T-helper 2 cell treated with Interferon-gamma antibody and Interleukin-4, amounts not matched to agents 100 ng/mL and 5 ng/mL, for 36 hours (primary cell): ENCODE measurements around the gene SPATA13. TPM values are rescaled to one million over a fixed set of nuclear protein-coding genes. Genes with fewer than 3 reads are reported as not detected.

ENCODE experiments used
- intact Hi-C: fragments of 100-400 bp; cut with micrococcal nuclease; formaldehyde crosslinking; loops from one replicate; pipeline ENCODE4 v1.15.1; 2023
- total RNA-seq: library from RNA; stranded (reverse); gene quantifications from 2 replicates; pipeline ENCODE4 v1.2.3, GENCODE V29; 2022

SPATA13 gene
- total RNA-seq, 1 donor from 2014 or later: 48.8 TPM

- intact Hi-C loops: loop anchor here (1.0 to 10.0 kb wide), 5 partner anchors 21 to 873 kb away; partner anchors contain the start of genes PARP4 and SPATA13
Observed at GRCh38 chr13:24250376-24251057, 90.0 kb downstream of the SPATA13 start.

GRCh38 chr13:24251525-24251924 is 91.0 kb downstream of the SPATA13 start:
- intact Hi-C loops: loop anchor here (1.0 to 10.0 kb wide), 5 partner anchors 20 to 874 kb away; partner anchors contain the start of genes PARP4 and SPATA13

DNA sequence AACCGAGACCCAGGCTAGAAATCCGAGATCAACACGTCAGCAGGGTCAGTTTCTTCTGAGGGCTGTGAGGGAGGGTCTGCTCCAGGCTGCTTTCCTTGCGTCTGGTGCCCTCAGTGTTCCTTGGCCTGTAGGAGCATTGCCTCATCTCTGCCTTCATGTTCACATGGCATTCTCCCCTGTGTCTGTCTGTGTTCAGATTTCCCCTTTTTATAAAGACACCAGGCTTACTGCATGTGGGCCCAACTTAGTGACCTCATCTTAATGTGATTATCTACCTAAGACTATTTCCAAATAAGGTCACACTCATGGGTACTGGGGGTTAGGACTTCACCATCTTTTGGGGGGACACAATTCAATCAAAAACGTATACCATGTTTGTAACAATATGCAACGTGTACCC is 91.6 kb downstream of the SPATA13 start:
- intact Hi-C loops: loop anchor here (5.0 to 10.0 kb wide), 3 partner anchors 260 to 875 kb away; partner anchors contain the start of gene PARP4

- intact Hi-C loops: loop anchor here (1.0 to 10.0 kb wide), 4 partner anchors 14 to 876 kb away; partner anchors contain the start of gene PARP4
Observed at GRCh38 chr13:24253520-24254145, 93.1 kb downstream of the SPATA13 start.

- intact Hi-C loops: loop anchor here (1.0 to 10.0 kb wide), 4 partner anchors 13 to 877 kb away; partner anchors contain the start of gene PARP4
Observed at GRCh38 chr13:24254146-24254841, 93.8 kb downstream of the SPATA13 start.

DNA sequence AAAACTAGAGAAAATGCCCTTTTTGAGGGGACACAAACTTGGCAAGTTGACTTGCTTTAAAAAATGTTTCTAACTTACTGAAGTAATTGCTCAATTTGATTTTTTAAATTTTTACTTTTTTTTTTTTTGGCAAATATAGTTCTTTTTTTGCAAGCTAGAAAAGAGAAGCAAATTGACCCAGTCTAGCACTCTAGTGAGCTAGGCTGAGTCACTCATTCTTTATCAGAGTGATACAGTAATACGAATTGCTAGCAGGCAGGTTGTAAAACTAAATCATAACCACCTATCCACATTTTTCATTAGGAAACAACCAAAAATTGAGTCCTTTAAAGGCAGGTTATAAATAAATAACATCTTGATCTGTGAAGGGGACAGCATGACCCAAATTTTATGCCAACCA is 97.0 kb downstream of the SPATA13 start:
- intact Hi-C loops: loop anchor here (10.0 kb wide), 1 partner anchor 667 kb away; a partner anchor contains a TSS

DNA sequence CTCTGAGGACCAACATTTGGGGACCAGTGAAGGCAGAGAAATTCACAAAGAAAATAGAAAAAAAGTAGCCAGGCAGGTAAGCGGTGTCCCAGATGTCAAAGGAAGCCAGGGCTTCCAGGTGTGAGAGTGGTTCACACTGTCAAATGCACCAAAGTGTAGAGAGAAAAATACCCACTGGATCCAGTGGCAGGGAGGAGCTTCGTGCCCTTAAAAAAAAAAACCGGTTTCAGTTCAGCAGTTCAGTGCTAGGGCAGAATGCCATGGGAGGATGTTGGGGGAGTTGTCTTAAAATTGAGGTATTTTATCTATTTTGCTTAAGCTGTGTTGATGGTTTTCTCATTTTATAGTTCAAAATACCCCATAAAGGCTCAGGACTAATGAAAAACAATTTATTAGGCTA is 101.0 kb downstream of the SPATA13 start:
- intact Hi-C loops: no loop called here

GRCh38 chr13:24263632-24264031 is 103.1 kb downstream of the SPATA13 start:
- intact Hi-C loops: loop anchor here (1.0 kb wide), 1 partner anchor 8 kb away; no protein-coding TSS in a partner anchor

GRCh38 chr13:24264976-24265375 is 104.5 kb downstream of the SPATA13 start:
- intact Hi-C loops: loop anchor here (5.0 kb wide), 1 partner anchor 103 kb away; the partner anchor contains the start of gene SPATA13

GRCh38 chr13:24265453-24265852 is 104.9 kb downstream of the SPATA13 start:
- intact Hi-C loops: loop anchor here (5.0 kb wide), 1 partner anchor 103 kb away; the partner anchor contains the start of gene SPATA13

DNA sequence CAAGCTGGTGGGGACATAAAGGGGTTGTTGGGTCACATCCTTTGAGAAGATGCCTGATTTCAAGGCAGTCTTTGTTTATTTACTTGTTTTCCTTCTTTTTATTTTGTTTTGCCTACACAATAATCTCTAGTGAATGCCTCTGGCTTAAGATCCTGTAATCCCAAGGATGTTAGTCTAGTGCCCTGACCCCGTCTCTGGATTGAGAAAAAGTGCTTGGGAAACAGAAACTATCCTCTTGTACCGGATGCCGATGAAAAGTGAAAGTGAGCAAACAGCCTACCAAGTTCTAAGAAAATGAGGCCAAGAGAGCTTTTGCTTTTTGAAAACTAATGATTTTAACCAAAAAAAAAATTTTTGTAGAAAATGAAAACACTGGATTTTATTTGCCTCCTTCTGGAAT is 106.8 kb downstream of the SPATA13 start:
- intact Hi-C loops: loop anchor here (1.0 to 5.0 kb wide), 2 partner anchors 13 to 105 kb away; partner anchors contain the start of gene SPATA13

GRCh38 chr13:24267801-24268200 is 107.3 kb downstream of the SPATA13 start:
- intact Hi-C loops: loop anchor here (1.0 to 5.0 kb wide), 2 partner anchors 14 to 106 kb away; partner anchors contain the start of gene SPATA13

DNA sequence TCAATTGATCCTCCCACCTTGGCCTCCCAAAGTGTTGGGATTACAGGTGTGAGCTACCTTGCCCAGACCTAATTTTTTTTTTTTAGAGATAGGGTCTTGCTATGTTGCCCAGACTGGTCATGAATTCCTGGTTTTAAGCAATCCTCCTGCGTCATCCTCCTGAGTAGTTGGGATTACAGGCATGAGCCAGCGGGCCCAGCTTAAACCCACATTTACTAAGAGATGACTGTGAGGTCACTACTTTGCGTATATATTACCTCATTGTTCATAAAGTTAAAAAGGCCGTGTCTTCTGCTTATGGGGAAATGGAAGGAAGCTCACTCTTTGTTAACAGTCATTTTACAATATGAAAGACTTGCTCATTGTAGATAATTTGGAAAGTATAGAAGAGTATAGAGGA is 109.3 kb downstream of the SPATA13 start:
- intact Hi-C loops: loop anchor here (2.0 to 5.0 kb wide), 2 partner anchors 108 to 243 kb away; partner anchors contain the start of genes PARP4 and SPATA13

GRCh38 chr13:24270639-24271141 is 110.2 kb downstream of the SPATA13 start:
- intact Hi-C loops: loop anchor here (1.0 to 2.0 kb wide), 3 partner anchors 7 to 242 kb away; partner anchors contain the start of gene PARP4

DNA sequence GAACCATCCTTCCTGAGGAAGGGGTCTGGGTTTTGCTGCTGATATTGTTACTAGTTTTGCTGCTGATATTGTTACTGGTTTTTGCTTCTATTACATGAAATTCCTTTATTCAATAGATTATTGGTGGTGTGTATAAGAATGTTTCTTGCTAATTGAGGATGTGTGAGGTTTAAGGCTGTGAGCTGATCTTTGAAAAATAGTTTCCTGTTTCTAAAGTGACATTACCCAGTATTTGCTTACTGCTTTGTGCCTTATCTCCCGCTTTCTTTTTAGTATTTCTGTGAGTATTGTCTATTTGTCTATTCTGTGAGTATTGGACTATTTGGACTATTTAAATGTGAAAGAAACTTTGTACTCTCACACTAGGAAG is 110.7 kb downstream of the SPATA13 start:
- intact Hi-C loops: loop anchor here (1.0 to 2.0 kb wide), 3 partner anchors 8 to 242 kb away; partner anchors contain the start of gene PARP4

DNA sequence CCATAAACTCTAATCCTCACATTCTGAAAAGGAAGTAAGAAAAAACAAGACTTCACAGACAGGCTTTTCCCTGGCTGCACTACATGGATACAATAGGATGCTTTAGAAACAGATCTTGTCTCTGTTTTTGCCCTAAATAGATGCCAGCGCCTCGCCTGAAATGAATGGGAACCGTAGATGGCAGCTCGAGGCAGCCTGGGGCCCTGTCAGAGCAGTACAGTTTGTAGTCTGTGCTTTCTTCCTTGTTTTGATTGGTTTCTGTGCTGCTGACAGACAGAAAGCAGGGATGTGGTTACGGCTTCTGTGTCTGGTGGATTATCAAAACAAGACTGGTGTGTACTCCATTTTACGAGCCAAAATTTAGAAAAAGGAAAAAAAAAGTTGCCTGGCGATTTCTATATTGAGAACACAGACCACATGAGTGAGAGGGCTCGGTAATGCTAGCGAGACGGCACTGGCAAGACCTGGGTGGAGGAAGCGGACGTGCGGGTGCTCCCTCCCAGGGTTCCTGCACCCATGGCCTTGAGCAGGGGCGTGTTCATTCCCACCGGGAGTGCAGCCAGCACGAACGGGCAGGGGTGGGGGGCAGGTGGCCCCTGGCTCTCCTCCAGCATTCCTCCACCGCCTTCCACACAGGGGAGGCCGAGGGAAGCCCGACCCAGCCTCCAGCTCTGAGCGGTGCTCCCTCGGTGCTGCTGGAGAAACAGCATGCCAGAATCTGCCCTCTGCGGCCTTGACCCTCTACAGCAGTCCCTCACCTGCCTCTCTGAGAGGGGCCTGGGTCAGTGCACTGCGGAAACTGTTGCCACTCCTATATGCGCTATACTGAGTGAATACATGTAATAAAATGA is 111.3 kb downstream of the SPATA13 start:
- intact Hi-C loops: loop anchor here (1.0 to 2.0 kb wide), 3 partner anchors 9 to 241 kb away; partner anchors contain the start of gene PARP4

- intact Hi-C loops: no loop called here
Observed at GRCh38 chr13:24272452-24273161, 112.1 kb downstream of the SPATA13 start.

DNA sequence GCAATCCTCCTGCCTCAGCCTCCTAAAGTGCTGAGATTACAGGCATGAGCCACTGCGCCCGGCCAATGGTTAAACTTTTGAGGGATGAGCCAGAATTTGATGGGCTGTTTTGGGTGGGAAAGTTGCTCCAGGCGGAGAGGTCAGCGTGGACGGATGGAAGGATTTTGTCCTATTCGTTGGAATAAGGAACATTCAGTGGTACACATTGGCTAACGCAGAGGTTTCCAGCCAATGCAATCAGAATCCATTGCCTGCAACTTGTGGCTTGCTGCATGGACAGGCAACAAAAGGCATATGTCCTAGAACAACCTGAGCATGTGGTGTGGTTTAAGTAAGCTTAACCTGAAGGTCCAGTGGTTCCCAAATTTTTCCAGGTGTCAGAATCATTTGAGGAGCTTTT is 113.4 kb downstream of the SPATA13 start:
- intact Hi-C loops: no loop called here

GRCh38 chr13:24274452-24275021 is 114.0 kb downstream of the SPATA13 start:
- intact Hi-C loops: no loop called here
